Hematopoietic multipotent progenitor cell treated with erythropoietin and hydrocortisone succinate and interleukin-3 and kit ligand, for 4 days (in vitro differentiated cells): Measurements from ENCODE around the gene WNT16.

Experiments used
- DNase-seq: peaks from one replicate; pipeline ENCODE4 v3.0.0-alpha.2; 2015

WNT16 gene

GRCh38 chr7:121351682-121352081 lies 22.9 kb downstream of the WNT16 start:
- DNase-seq, result peak; percentile 11

GRCh38 chr7:121352323-121352722 lies 23.5 kb downstream of the WNT16 start:
- no peak for DNase-seq

GRCh38 chr7:121355574-121355973 lies 26.8 kb downstream of the WNT16 start:
- no peak for DNase-seq

- no peak for DNase-seq
Observed at GRCh38 chr7:121360564-121360963, 31.8 kb downstream of the WNT16 start.

- peak; percentile 67 for DNase-seq
Observed at GRCh38 chr7:121366852-121367431, 38.1 kb downstream of the WNT16 start.

GRCh38 chr7:121369462-121369861 lies 40.7 kb downstream of the WNT16 start:
- no peak for DNase-seq

- DNase-seq, result no peak
Observed at GRCh38 chr7:121371367-121371766, 42.6 kb downstream of the WNT16 start.

- DNase-seq, result no peak
Observed at GRCh38 chr7:121371883-121372282, 43.1 kb downstream of the WNT16 start.

- peak; percentile 31 for DNase-seq
Observed at GRCh38 chr7:121372376-121373010, 43.7 kb downstream of the WNT16 start.

GRCh38 chr7:121373177-121373576 lies 44.4 kb downstream of the WNT16 start:
- DNase-seq, result no peak

- DNase-seq, result no peak
Observed at GRCh38 chr7:121376979-121377378, 48.2 kb downstream of the WNT16 start.

GRCh38 chr7:121379930-121380329 lies 51.1 kb downstream of the WNT16 start:
- DNase-seq, result no peak

GRCh38 chr7:121382473-121382872 lies 53.7 kb downstream of the WNT16 start:
- DNase-seq, result no peak

GRCh38 chr7:121383235-121383910 lies 54.6 kb downstream of the WNT16 start:
- DNase-seq, result peak; percentile 15

- DNase-seq, result no peak
Observed at GRCh38 chr7:121384265-121384664, 55.5 kb downstream of the WNT16 start.

GRCh38 chr7:121385056-121385799 lies 56.4 kb downstream of the WNT16 start:
- no peak for DNase-seq

GRCh38 chr7:121385800-121386179 lies 57.0 kb downstream of the WNT16 start:
- DNase-seq, result peak; percentile 47

GRCh38 chr7:121388950-121389349 lies 60.1 kb downstream of the WNT16 start:
- DNase-seq, result no peak

GRCh38 chr7:121390109-121390508 lies 61.3 kb downstream of the WNT16 start:
- no peak for DNase-seq

- DNase-seq, result no peak
Observed at GRCh38 chr7:121390617-121391016, 61.8 kb downstream of the WNT16 start.
